Lung (tissue), 12 donors: Measurements from ENCODE around the gene HTRA3. TPM values are rescaled to one million over a fixed set of nuclear protein-coding genes. Genes with fewer than 3 reads are reported as not detected.

Experiments used
- ATAC-seq: fragments of 200-7000 bp; cut with Tn5 transposase; one replicate; pipeline ENCODE4 v1.9.1; 2020; ENCODE audit warnings: moderate number of reproducible peaks; ENCODE audit not compliant: insufficient read depth, low FRiP score
- DNase-seq, 3 donors: peaks; one replicate each; pipeline ENCODE4 v3.0.0-alpha.2; 2013 to 2017
- H3K27ac ChIP-seq, 2 donors: one replicate each; pipeline ENCODE4 v1.5.1; 2013; ENCODE audit warnings: mild to moderate bottlenecking in 2 of 2, moderate library complexity in 2 of 2, control low read depth in 1 of 2, inconsistent platforms in 1 of 2, low read depth in 1 of 2, low read length in 1 of 2
- H3K27me3 ChIP-seq, 3 donors: one replicate each; pipeline ENCODE4 v1.5.1; 2013; ENCODE audit warnings: low read length in 2 of 3; ENCODE audit not compliant: control insufficient read depth in 3 of 3, insufficient read depth in 3 of 3
- H3K36me3 ChIP-seq, 4 donors: one replicate each; pipeline ENCODE4 v1.5.1; 2013; ENCODE audit warnings: low read length in 4 of 4, mild to moderate bottlenecking in 1 of 4, moderate library complexity in 1 of 4; ENCODE audit not compliant: control insufficient read depth in 4 of 4, insufficient read depth in 4 of 4
- H3K4me1 ChIP-seq, 5 donors: one replicate each; pipeline ENCODE4 v1.5.1; 2013; ENCODE audit warnings: low read length in 5 of 5, mild to moderate bottlenecking in 2 of 5, moderate library complexity in 1 of 5; ENCODE audit not compliant: control insufficient read depth in 5 of 5, insufficient read depth in 5 of 5
- H3K4me3 ChIP-seq: one replicate; pipeline ENCODE4 v1.5.1; 2013; ENCODE audit warnings: mild to moderate bottlenecking, control low read depth, moderate library complexity
- H3K9ac ChIP-seq, 2 donors: one replicate each; pipeline ENCODE4 v1.5.1; 2013; ENCODE audit warnings: low read length in 2 of 2, control low read depth in 1 of 2; ENCODE audit not compliant: insufficient read depth in 1 of 2
- H3K9me3 ChIP-seq, 4 donors: one replicate each; pipeline ENCODE4 v1.5.1; 2013; ENCODE audit warnings: low read length in 3 of 4, mild to moderate bottlenecking in 1 of 4, moderate library complexity in 1 of 4; ENCODE audit not compliant: control insufficient read depth in 4 of 4, insufficient read depth in 3 of 4
- CTCF ChIP-seq: IDR thresholded peaks from 2 replicates; pipeline ENCODE4 v1.5.1; 2012; ENCODE audit warnings: mild to moderate bottlenecking; ENCODE audit errors: control extremely low read depth, extremely low read depth
- WGBS, 2 donors: extraction: QIAGEN DNeasy Blood & Tissue Kit; methylation state at CpG; one replicate each; pipeline ENCODE4 v1.1.7; 2013; 5-methylcytosine and 5-hydroxymethylcytosine counted together
- polyA plus RNA-seq, 2 donors: library from polyadenylated mRNA; stranded (reverse); fragments of 200-250 nt; gene quantifications; one replicate each; pipeline ENCODE4 v1.2.1, GENCODE V29; 2013
- total RNA-seq, 2 donors: library from RNA; depleted of rRNA in 1 of 2; stranded (reverse); fragments of >200 nt in 1 of 2; gene quantifications; one replicate each; pipeline ENCODE4 v1.2.1, GENCODE V29; 2014 to 2021
- donor health status: control.
- donor health status: control.
- donor health status: Bipolar disorder and iron deficiency.
- donor health status: healthy.
- donor health status: DM: yes; HTN: yes; CAD: no.

Gene HTRA3
- total and polyA plus RNA-seq, 4 donors, result 9.5 to 23.5 (median 17.8) TPM

GRCh38 chr4:8274066-8274652, 4.6 kb downstream of the HTRA3 start:
- DNase-seq, result no peak
- no peak overlapping the region for H3K4me3 ChIP-seq
- 81 to 90% methylated on average over 21 of the region's 21 CpGs for WGBS, 2 donors
- H3K36me3 ChIP-seq, result no peaks in the 10 kb centered on the region
- no peaks in the 10 kb centered on the region for H3K9me3 ChIP-seq
- H3K9ac ChIP-seq, result no peak overlapping the region
- peaks cover 0 to 7% (median 0%) of the 10 kb centered on the region in 3 donors for H3K27me3 ChIP-seq
- no peak for ATAC-seq
- H3K27ac ChIP-seq, result peak overlapping the region in 1 of 2 donors; percentile 12
- TF ChIP-seq CTCF, result no peak
- peaks cover 0 to 67% (median 23%) of the 10 kb centered on the region in 5 donors for H3K4me1 ChIP-seq

GRCh38 chr4:8274765-8275547, 5.4 kb downstream of the HTRA3 start:
- DNase-seq (peak; percentile 97 to 99 (median 98)), ATAC-seq (no peak)
- 53 to 63% methylated on average over 19 of the region's 19 CpGs for WGBS, 2 donors
- Histone ChIP-seq H3K27ac (peak overlapping the region; percentile 9 to 32), H3K27me3 (peaks cover 0 to 7% (median 0%) of the 10 kb centered on the region in 3 donors), H3K36me3 (no peaks in the 10 kb centered on the region), H3K9ac (no peak overlapping the region), H3K9me3 (no peaks in the 10 kb centered on the region), H3K4me3 (no peak overlapping the region), H3K4me1 (peaks cover 0 to 68% (median 21%) of the 10 kb centered on the region in 5 donors)
- TF ChIP-seq CTCF, result no peak

GRCh38 chr4:8275548-8275910, 6.0 kb downstream of the HTRA3 start:
- no peaks in the 10 kb centered on the region for H3K36me3 ChIP-seq
- no peaks in the 10 kb centered on the region for H3K9me3 ChIP-seq
- ATAC-seq (no peak), DNase-seq (no peak)
- no peak overlapping the region for H3K4me3 ChIP-seq
- H3K27me3 ChIP-seq, result peaks cover 0 to 7% (median 0%) of the 10 kb centered on the region in 3 donors
- H3K9ac ChIP-seq, result no peak overlapping the region
- peaks cover 0 to 62% (median 21%) of the 10 kb centered on the region in 5 donors for H3K4me1 ChIP-seq
- 60 to 77% methylated on average over 4 of the region's 4 CpGs for WGBS, 2 donors
- no peak for TF ChIP-seq CTCF
- H3K27ac ChIP-seq, result no peak overlapping the region
